MM.1S (cell line): ENCODE data around the gene GARNL3.

Experiments
- CTCF ChIP-seq: fragments of 300-600 bp; sonication (generic); IDR thresholded peaks from 2 replicates; pipeline ENCODE4 v1.5.1; 2016; ENCODE audit warnings: antibody characterized with exemption, low read length, mixed read lengths
- EZH2 ChIP-seq: fragments of 300-600 bp; sonication (generic); optimal IDR thresholded peaks from 2 replicates; pipeline ENCODE3; 2017; ENCODE audit warnings: low read depth, mild to moderate bottlenecking, antibody characterized with exemption, low read length, mixed read lengths
- EZH2phosphoT487 ChIP-seq: fragments of 300-600 bp; sonication (generic); IDR thresholded peaks from 2 replicates; pipeline ENCODE4 v1.6.1; 2018; ENCODE audit warnings: antibody characterized with exemption, low read length

- TF ChIP-seq CTCF (no peak), EZH2 (no peak), EZH2phosphoT487 (no peak)
Observed at GRCh38 chr9:127305206-127305837, 40.7 kb downstream of the GARNL3 start.
